Measurements from ENCODE around the gene ATP9B.

DNA sequence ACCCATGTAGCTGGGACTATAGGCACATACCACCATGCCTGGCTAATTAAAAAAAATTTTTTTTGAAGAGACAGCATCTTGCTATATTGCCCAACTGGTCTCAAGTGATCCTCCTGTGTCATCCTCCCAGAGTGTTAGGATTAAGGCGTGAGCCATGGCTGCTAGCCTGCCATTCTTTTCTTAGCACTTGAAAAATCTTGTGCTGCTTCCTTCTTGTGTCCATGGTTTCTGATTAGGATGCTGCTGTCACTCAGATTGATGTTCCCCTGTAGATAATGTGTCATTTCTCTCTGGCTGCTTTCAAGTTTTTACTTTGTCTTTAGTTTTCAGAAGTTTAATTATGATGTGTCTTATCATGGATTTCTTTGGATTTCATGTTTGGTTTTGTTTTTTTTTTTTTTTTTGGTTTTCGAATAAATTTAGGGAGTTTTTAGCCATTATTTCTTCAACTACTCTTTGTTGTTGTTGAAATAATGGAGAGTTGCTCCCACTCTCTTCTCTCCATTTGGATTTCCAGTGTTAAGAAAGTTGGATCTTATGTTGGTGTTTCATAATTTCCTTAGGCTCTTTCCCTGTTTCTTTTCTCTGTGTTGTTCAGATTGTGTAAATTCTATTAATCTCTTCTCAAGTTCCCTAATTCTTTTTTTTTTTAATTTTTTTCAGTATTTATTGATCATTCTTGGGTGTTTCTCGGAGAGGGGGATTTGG lies 2.5 kb downstream of the ATP9B start:
- TF ChIP-seq YY1 (IDR thresholded peaks at IDR 0.05; ENCODE audit: insufficient read depth, insufficient read length) (no peak), ZNF274 (IDR thresholded peaks at IDR 0.05; ENCODE audit: low read depth, low read length) (no peak), SUZ12 (IDR thresholded peaks at IDR 0.05; ENCODE audit: extremely low read depth, insufficient read depth, insufficient read length) (no peak)
